GM13976 (cell line): ENCODE measurements around the gene SUOX.
"Not testable (repeated sequence)": the region's sequence is repeated elsewhere in the genome, so short reads cannot be mapped to it uniquely, and the experiment has no call there.

Experiments used
- DNase-seq: peaks from one replicate; pipeline ENCODE4 v3.0.0; 2012; ENCODE audit warnings: low spot score
- CTCF ChIP-seq: IDR thresholded peaks from 2 replicates; pipeline ENCODE4 v1.5.1; 2012; ENCODE audit warnings: borderline replicate concordance, mild to moderate bottlenecking; ENCODE audit not compliant: insufficient read depth; ENCODE audit errors: extremely low read depth, missing control alignments, control extremely low read depth
- in situ Hi-C: fragments of 300-500 bp; cut with MboI; formaldehyde crosslinking; loops from one replicate; pipeline ENCODE4 v1.12.0; 2022; ENCODE audit warnings: low sequenced_read_pairs, mixed read lengths, inconsistent platforms; ENCODE audit not compliant: unreplicated experiment

The SUOX gene

DNA sequence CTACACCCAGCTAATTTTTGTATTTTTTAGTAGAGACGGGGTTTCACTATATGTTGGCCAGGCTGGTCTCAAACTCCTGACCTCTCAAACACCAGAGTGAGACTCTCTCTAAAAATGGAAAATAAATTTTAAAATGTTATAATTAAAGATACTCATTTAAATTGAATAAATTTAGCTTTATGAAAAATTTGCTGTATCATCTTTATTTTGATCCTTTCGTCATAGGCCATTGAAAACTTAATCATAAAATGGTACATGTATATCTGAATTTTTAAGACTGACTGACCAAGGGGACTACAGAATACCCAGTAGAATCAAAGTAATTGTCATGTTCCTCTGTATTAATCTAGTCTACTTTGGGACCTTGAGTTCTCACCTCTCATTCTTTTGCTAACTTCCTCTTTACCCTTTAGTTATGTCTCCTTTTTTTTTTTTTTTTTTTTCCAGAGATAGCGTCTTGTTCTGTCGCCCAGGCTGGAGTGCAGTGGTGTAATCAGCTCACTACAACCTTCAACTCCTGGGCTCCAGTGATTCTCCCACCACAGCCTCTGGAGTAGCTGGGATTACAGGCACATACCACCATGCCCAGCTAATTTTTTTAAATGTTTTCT is 13.7 kb upstream of the SUOX start:
- no peak for DNase-seq
- in situ Hi-C loops = no loop called here
- TF ChIP-seq CTCF = no peak

GRCh38 chr12:55984861-55985260 is 12.2 kb upstream of the SUOX start:
- in situ Hi-C loops = no loop called here
- DNase-seq = no peak
- TF ChIP-seq CTCF = no peak

- in situ Hi-C loops = no loop called here
- DNase-seq = no peak
- TF ChIP-seq CTCF = no peak
Measured at GRCh38 chr12:55985341-55985740, 11.7 kb upstream of the SUOX start.

DNA sequence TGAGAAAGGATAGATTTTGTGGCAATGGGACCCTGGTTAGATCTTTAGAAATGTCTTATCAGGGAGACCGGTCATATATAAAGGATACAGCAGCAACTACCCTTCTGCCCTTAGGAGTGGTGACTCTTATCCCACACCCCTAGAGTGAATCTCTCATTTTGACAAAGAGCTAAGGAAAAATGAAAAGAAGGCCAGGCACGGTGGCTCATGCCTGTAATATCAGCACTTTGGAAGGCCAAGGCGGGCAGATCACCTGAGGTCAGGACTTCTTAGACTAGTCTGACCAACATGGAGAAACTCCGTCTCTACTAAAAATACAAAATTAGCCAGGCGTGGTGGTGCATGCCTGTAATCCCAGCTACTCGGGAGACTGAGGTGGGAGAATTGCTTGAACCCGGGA is 11.1 kb upstream of the SUOX start:
- DNase-seq, in situ Hi-C loops: not testable (repeated sequence)

DNA sequence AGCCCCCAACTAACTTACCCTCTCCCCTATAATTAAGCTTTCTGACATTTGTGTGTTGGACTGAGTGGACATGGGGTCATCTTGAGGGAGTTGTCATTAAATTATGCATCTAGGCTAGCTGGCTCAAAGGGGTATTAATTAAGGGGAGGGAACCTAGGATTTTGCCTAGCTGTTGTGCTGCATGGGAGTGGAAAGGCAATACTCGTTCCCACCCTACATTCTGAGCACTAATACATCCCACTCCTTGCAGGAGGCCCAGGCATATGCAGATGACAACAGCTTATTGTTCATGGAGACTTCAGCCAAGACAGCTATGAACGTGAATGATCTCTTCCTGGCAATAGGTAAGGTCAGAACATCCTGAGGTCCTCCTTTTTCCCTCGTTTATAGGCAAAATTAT is 6.0 kb upstream of the SUOX start:
- no peak for TF ChIP-seq CTCF
- DNase-seq = no peak
- in situ Hi-C loops = no loop called here

- in situ Hi-C loops = no loop called here
- no peak for TF ChIP-seq CTCF
- no peak for DNase-seq
Measured at GRCh38 chr12:55993230-55993853, 3.7 kb upstream of the SUOX start.

- no peak for TF ChIP-seq CTCF
- DNase-seq = no peak
- in situ Hi-C loops = no loop called here
Measured at GRCh38 chr12:55995366-55995765, 1.7 kb upstream of the SUOX start.
